Neural progenitor cell (in vitro differentiated cells): ENCODE measurements around the gene MAGI2. TPM values are rescaled to one million over a fixed set of nuclear protein-coding genes. Genes with fewer than 3 reads are reported as not detected.

ENCODE experiments used
- DNase-seq: peaks from one replicate; pipeline ENCODE4 v3.0.0-alpha.2; 2016; ENCODE audit warnings: low spot score
- H2AFZ ChIP-seq: fragments of 200-600 bp; sonication (generic); replicated peaks from 2 replicates; pipeline ENCODE4 v1.6.1; 2016; ENCODE audit warnings: antibody characterized with exemption
- H3F3A ChIP-seq: fragments of 200-600 bp; sonication (generic); 2 replicates; pipeline ENCODE4 v1.6.1; 2016; ENCODE audit warnings: antibody characterized with exemption, low read depth
- H3K27ac ChIP-seq: fragments of 200-600 bp; sonication (generic); 2 replicates; pipeline ENCODE4 v1.5.1; 2016; ENCODE audit warnings: mild to moderate bottlenecking
- H3K27me3 ChIP-seq: fragments of 200-600 bp; sonication (generic); 2 replicates; pipeline ENCODE4 v1.6.1; 2016; ENCODE audit warnings: mild to moderate bottlenecking, moderate library complexity
- H3K36me3 ChIP-seq: fragments of 200-600 bp; sonication (generic); 2 replicates; pipeline ENCODE4 v1.5.1; 2016
- H3K4me1 ChIP-seq: fragments of 200-600 bp; sonication (generic); 2 replicates; pipeline ENCODE4 v1.6.1; 2016; ENCODE audit warnings: mixed run types
- H3K4me2 ChIP-seq: fragments of 200-600 bp; sonication (generic); 2 replicates; pipeline ENCODE4 v1.6.1; 2016
- H3K4me3 ChIP-seq: fragments of 200-600 bp; sonication (generic); 2 replicates; pipeline ENCODE4 v1.5.1; 2016
- H3K79me2 ChIP-seq: fragments of 200-600 bp; sonication (generic); 2 replicates; pipeline ENCODE4 v1.6.1; 2016; ENCODE audit warnings: low read depth
- H3K9ac ChIP-seq: fragments of 200-600 bp; sonication (generic); 2 replicates; pipeline ENCODE4 v1.6.1; 2016
- H3K9me3 ChIP-seq: fragments of 200-600 bp; sonication (generic); 2 replicates; pipeline ENCODE4 v1.5.1; 2016; ENCODE audit warnings: low read depth
- H4K20me1 ChIP-seq: fragments of 200-600 bp; sonication (generic); 2 replicates; pipeline ENCODE4 v1.6.1; 2016; ENCODE audit warnings: low read depth
- H3K27ac Mint-ChIP-seq: 3 replicates; pipeline ENCODE4 v1.8.0; 2021; ENCODE audit warnings: mixed read lengths
- H3K27me3 Mint-ChIP-seq: 2 replicates; pipeline ENCODE4 v1.8.0; 2022; ENCODE audit warnings: low read depth, mild to moderate bottlenecking, inconsistent platforms, moderate library complexity, mixed read lengths; ENCODE audit not compliant: insufficient read depth
- H3K36me3 Mint-ChIP-seq: 3 replicates; pipeline ENCODE4 v1.8.0; 2021; ENCODE audit warnings: mixed read lengths
- H3K4me1 Mint-ChIP-seq: 3 replicates; pipeline ENCODE4 v1.8.0; 2021; ENCODE audit warnings: mixed read lengths
- H3K4me3 Mint-ChIP-seq: 3 replicates; pipeline ENCODE4 v1.8.0; 2021; ENCODE audit warnings: mild to moderate bottlenecking, moderate library complexity, mixed read lengths
- H3K9me3 Mint-ChIP-seq: 3 replicates; pipeline ENCODE4 v1.8.0; 2020; ENCODE audit warnings: mixed read lengths
- EZH2 ChIP-seq: fragments of 200-600 bp; sonication (generic); IDR thresholded peaks from 2 replicates; pipeline ENCODE4 v1.6.1; 2017; ENCODE audit warnings: antibody characterized with exemption, mild to moderate bottlenecking, moderate library complexity
- EZH2phosphoT487 ChIP-seq: fragments of 200-600 bp; sonication (generic); IDR thresholded peaks from 2 replicates; pipeline ENCODE4 v1.6.1; 2017; ENCODE audit warnings: antibody characterized with exemption
- total RNA-seq: library from RNA; depleted of rRNA; stranded (reverse); fragments of >200 nt; gene quantifications from 2 replicates; pipeline ENCODE4 v1.2.3, GENCODE V29; 2015; ENCODE audit warnings: low replicate concordance
- TF ChIP-seq, protein P1 (sequence below): fragments of 200-600 bp; sonication (generic); IDR thresholded peaks from 2 replicates; pipeline ENCODE4 v1.5.1; 2017; ENCODE audit warnings: antibody characterized with exemption, mild to moderate bottlenecking

MAGI2 gene
- total RNA-seq, 1 donor from 2014 or later: 5.8 TPM

DNA sequence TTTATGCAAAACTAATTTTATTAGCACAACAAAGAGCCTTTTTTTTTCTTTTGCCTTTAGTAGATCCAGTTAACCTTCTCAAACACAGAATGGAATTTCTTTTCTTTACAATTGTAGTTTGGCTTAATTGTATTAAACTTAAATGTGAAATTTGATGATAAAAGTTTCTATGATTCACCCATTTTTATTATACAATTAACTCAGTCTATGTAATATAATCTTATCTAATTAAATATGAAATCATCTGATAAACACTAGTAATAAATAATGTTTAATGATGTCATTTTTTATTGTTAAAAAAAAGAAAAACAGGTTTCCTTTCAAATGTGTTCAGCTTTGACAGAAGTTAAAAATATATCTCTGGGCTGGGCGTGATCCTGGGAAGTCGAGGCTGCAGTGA is 1095.8 kb downstream of the MAGI2 start:
- Histone ChIP-seq H3K36me3 (no peaks in the 10 kb centered on the region), H2AFZ (no peak overlapping the region), H3K9ac (no peak overlapping the region), H3K27me3 (no peaks in the 10 kb centered on the region), H3K9me3 (no peaks in the 10 kb centered on the region), H3K4me3 (no peak overlapping the region), H3K27ac (no peak overlapping the region), H3F3A (no peaks in the 10 kb centered on the region), H3K79me2 (no peaks in the 10 kb centered on the region), H3K4me2 (no peak overlapping the region), H4K20me1 (no peaks in the 10 kb centered on the region), H3K4me1 (no peaks in the 10 kb centered on the region)
- Mint-ChIP-seq H3K4me1 (no peaks in the 10 kb centered on the region), H3K36me3 (no peaks in the 10 kb centered on the region), H3K4me3 (no peak overlapping the region), H3K9me3 (no peaks in the 10 kb centered on the region), H3K27ac (no peak overlapping the region), H3K27me3 (no peaks in the 10 kb centered on the region)
- TF ChIP-seq, protein P1, sequence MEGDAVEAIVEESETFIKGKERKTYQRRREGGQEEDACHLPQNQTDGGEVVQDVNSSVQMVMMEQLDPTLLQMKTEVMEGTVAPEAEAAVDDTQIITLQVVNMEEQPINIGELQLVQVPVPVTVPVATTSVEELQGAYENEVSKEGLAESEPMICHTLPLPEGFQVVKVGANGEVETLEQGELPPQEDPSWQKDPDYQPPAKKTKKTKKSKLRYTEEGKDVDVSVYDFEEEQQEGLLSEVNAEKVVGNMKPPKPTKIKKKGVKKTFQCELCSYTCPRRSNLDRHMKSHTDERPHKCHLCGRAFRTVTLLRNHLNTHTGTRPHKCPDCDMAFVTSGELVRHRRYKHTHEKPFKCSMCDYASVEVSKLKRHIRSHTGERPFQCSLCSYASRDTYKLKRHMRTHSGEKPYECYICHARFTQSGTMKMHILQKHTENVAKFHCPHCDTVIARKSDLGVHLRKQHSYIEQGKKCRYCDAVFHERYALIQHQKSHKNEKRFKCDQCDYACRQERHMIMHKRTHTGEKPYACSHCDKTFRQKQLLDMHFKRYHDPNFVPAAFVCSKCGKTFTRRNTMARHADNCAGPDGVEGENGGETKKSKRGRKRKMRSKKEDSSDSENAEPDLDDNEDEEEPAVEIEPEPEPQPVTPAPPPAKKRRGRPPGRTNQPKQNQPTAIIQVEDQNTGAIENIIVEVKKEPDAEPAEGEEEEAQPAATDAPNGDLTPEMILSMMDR: no peak
- no peak for TF ChIP-seq EZH2phosphoT487
- TF ChIP-seq EZH2: no peak
- no peak for DNase-seq

DNA sequence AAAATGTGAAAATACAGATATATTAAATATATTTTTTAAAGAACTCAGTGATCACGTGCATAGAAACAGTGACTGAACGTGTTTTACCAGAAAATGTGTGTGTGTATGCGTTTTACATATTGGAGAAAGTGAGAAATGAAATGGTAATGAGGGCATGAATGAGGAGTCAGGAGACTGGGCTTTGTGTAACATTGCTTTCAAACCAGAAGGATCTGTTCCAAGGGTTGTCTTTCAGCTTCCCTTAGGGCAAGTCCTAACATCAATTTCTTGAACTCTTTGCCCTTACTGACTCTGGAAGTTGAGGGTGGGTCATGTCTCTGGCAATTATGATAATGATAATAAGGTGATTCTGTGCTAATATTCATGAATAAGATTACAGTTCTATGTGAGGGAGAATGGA is 1097.6 kb downstream of the MAGI2 start:
- Mint-ChIP-seq H3K27ac (no peak overlapping the region), H3K36me3 (no peaks in the 10 kb centered on the region), H3K4me1 (no peaks in the 10 kb centered on the region), H3K9me3 (no peaks in the 10 kb centered on the region), H3K4me3 (no peak overlapping the region), H3K27me3 (no peaks in the 10 kb centered on the region)
- Histone ChIP-seq H3K4me1 (no peaks in the 10 kb centered on the region), H3K79me2 (no peaks in the 10 kb centered on the region), H3K9ac (no peak overlapping the region), H3K4me3 (no peak overlapping the region), H4K20me1 (no peaks in the 10 kb centered on the region), H3F3A (no peaks in the 10 kb centered on the region), H3K36me3 (no peaks in the 10 kb centered on the region), H3K4me2 (no peak overlapping the region), H2AFZ (no peak overlapping the region), H3K27me3 (no peaks in the 10 kb centered on the region), H3K27ac (no peak overlapping the region), H3K9me3 (no peaks in the 10 kb centered on the region)
- TF ChIP-seq, protein P1: no peak
- TF ChIP-seq EZH2phosphoT487: no peak
- TF ChIP-seq EZH2: no peak
- DNase-seq: no peak

DNA sequence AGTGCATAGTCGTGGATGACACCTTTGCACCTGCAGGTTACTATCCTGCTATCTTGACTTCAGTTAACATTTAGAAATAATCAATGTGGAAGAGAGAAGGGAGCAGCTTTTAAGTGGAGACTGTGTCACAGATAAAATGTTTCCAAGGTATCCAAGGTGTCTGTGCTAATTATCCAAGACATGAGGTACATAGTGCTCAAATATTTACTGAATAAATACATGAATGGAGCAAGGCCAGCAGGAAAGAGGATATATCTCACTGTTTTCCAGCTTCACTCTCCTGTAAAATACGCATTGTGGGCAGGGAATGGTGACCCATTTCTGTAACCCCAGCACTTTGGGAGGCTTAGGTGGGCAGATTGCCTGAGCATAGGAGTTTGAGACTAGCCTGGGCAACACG is 1102.5 kb downstream of the MAGI2 start:
- H3K9me3 Mint-ChIP-seq: no peaks in the 10 kb centered on the region
- Histone ChIP-seq H3K27ac (no peak overlapping the region), H3K4me3 (no peak overlapping the region), H3K79me2 (no peaks in the 10 kb centered on the region), H4K20me1 (no peaks in the 10 kb centered on the region), H3F3A (no peaks in the 10 kb centered on the region), H3K9ac (no peak overlapping the region), H3K27me3 (no peaks in the 10 kb centered on the region), H3K4me2 (no peak overlapping the region), H3K9me3 (no peaks in the 10 kb centered on the region), H2AFZ (no peak overlapping the region), H3K4me1 (peaks cover 19% of the 10 kb centered on the region), H3K36me3 (no peaks in the 10 kb centered on the region)
- H3K4me3 Mint-ChIP-seq: no peak overlapping the region
- no peaks in the 10 kb centered on the region for H3K27me3 Mint-ChIP-seq
- DNase-seq: no peak
- TF ChIP-seq EZH2: no peak
- TF ChIP-seq, protein P1: no peak
- no peak for TF ChIP-seq EZH2phosphoT487
- no peaks in the 10 kb centered on the region for H3K36me3 Mint-ChIP-seq
- H3K4me1 Mint-ChIP-seq: peaks cover 6% of the 10 kb centered on the region
- no peak overlapping the region for H3K27ac Mint-ChIP-seq

DNA sequence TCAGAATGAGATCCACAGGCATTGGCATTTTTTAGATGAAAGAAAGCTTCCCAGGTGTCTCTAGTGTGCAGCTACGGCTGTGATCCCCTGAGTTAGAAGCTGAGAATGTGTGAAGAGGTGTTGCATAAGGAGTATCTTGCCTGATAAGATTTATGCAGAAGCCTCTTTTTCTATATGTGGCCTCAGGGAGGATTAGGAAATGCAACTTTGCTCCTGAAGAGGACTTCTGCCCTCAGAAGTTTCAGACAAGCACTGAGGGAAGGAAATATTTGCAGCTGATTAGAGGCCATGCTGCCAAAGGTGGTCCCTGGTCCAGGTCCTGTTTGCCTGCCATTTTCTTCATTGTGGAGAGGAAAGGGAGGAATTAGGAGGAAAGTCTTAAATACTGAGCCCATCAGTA is 1103.1 kb downstream of the MAGI2 start:
- Histone ChIP-seq H3K79me2 (no peaks in the 10 kb centered on the region), H3K9me3 (no peaks in the 10 kb centered on the region), H3K4me3 (no peak overlapping the region), H2AFZ (no peak overlapping the region), H4K20me1 (no peaks in the 10 kb centered on the region), H3K27me3 (no peaks in the 10 kb centered on the region), H3K9ac (no peak overlapping the region), H3K27ac (no peak overlapping the region), H3K4me1 (peaks cover 19% of the 10 kb centered on the region), H3K36me3 (no peaks in the 10 kb centered on the region), H3K4me2 (no peak overlapping the region), H3F3A (no peaks in the 10 kb centered on the region)
- Mint-ChIP-seq H3K4me1 (peaks cover 6% of the 10 kb centered on the region), H3K36me3 (no peaks in the 10 kb centered on the region), H3K27me3 (no peaks in the 10 kb centered on the region), H3K4me3 (no peak overlapping the region), H3K27ac (no peak overlapping the region), H3K9me3 (no peaks in the 10 kb centered on the region)
- TF ChIP-seq EZH2phosphoT487: no peak
- TF ChIP-seq EZH2: no peak
- DNase-seq: no peak
